Umbilical cord (tissue), 2 donors: Measurements from ENCODE around the gene NAALADL2. TPM values are rescaled to one million over a fixed set of nuclear protein-coding genes. Genes with fewer than 3 reads are reported as not detected.

Experiments
- DNase-seq: peaks from one replicate; pipeline ENCODE4 v3.0.0-alpha.2; 2015; ENCODE audit warnings: low spot score
- total RNA-seq: library from RNA; depleted of rRNA; stranded (reverse); fragments of >200 nt; gene quantifications from one replicate; pipeline ENCODE4 v1.2.3, GENCODE V29; 2014; ENCODE audit warnings: low replicate concordance; ENCODE audit not compliant: insufficient read depth

Gene NAALADL2
- total RNA-seq, 1 donor from 2014 or later = 62.6 TPM

DNA sequence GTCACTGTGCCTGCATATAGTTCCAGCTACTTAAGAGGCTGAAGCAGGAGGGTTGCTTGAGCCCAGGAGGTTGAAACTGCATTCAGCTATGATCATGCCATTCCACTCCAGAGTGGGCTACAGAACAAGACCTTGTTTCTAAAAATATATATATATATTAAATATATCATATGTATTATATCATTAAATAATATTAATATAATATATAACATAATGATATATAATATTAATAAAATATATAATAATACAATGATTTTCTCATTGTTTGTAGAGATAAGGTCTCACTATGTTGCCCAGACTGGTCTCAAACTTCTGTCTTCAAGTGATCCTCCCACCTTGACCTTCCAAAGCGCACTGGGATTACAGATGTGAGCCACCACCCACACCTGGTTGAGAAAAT, 101.8 kb downstream of the NAALADL2 start:
- no peak for DNase-seq

DNA sequence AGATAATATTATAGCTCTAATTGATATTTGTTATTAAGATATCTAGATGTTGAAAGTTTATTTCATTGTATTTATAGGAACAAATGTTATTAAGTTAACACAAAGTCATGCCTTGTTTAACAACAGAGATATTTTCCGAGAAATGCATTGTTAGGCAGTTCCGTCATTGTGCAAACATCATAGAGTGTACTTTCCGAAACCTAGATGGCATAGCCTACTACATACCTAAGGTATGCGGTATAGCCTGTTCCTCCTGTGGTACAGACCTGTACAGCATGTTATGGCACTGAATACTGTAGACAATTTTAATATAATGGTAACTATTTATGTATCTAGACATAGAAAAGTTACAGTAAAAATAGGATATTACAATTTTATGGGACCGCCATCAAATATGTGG, 114.3 kb downstream of the NAALADL2 start:
- DNase-seq = peak; percentile 51

DNA sequence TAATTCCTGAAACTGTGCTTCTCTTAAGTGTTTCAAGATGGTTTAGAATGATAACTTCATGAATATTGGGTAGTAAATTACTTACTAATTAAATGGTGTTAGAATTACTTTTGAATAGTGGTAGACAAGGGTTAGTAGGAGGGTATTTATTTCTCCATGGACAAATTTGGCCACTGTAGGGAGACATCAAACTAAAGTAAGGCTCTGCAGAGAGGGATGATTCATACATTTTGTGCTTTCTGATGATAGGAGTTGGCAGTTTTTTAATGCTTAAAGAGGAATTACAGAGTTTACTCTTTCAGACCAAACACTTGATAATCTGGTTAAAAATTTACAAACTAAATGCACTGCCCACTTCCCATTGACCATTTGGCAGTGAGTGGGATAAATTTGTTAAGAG, 127.6 kb downstream of the NAALADL2 start:
- no peak for DNase-seq

DNA sequence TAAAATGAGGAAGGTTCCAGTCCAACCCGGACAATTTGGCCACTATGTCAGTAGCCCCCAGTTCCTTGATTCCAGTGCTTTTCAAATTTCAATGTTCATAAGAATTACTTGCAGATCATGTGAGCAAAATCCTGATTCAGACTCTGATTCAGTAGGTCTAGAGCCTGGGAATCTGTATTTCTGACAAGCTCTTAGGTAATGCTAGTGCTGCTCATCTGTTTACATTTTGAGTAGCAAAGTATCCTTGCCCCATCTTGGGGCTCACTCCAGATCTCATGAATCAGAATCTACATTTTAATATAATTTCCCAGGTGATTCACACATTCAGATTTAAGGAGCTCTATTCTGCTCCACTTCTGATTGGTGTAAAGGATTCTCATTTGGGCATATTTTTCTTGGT, 142.0 kb downstream of the NAALADL2 start:
- DNase-seq = no peak

DNA sequence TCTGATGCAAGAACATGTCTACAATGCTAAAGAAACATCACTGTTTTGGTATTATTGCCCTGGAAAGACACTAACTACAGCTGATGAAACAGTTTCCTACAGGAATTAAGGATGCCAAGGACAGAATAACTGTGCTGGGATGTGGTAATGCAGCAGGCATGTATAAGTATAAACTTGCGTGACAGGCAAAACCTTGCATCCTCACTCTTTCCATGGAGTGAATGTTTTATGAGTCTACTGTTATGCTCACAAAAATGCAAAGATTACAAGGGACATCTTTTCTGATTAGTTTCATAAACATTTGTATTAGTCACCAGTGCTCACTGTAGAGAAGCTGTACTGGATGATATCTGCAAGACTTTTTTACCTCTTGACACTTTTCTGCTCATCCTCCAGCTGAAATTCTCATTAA, 143.6 kb downstream of the NAALADL2 start:
- peak; percentile 57 for DNase-seq

DNA sequence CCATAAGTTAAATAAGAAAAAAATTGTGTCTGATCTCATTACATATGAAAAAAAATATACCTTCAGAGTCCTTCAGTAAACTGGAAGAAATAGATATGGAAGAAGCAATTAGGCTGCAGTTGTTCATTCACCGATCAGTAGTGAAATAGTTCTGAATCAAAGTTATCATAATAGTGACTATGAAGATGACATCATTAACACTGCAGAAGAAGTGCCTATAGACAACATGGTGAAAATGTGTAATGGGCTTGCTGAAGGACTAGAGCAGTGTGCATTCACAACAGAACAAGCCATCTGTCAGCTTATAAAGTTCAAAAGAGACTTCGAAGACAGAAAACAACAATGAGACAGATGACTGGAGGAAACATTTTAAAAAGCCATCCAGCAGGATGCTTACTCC, 144.5 kb downstream of the NAALADL2 start:
- no peak for DNase-seq

DNA sequence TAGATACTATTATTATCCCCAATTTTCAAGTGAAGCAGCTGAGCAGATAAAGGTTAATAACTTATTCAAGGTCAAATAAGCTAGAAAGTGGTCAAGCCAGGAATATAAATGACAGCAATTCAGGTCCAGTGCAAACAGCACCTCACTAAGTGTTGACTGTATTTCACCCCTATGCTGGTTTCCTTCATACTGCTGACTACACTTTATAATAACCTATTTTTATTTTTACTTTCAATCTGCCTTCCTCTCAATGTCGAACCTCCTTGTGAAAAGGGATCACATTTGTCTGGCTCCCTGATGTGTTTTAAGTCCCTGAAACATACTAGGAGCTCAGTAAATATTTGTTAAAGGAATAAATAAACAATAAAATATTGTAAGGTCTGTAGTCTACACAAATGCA, 146.1 kb downstream of the NAALADL2 start:
- DNase-seq = no peak

DNA sequence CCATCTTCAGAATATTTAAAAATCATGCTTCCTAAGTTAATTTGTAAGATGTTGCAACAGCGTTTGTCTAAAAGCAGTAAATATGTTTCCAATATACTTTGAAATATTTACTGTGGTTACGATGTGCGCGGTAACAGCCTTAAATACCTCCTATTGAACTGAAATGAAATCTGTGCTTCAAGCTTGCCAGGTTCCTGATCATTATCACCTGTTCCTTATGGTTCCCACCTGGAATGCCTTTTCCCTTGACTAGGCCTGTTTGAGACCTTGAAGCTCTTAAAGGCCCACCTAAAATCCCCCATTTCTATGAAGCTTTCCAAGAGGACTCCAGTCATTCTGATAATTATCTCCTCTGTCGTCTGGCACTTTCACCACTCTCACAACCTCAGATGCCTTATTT, 146.7 kb downstream of the NAALADL2 start:
- no peak for DNase-seq

DNA sequence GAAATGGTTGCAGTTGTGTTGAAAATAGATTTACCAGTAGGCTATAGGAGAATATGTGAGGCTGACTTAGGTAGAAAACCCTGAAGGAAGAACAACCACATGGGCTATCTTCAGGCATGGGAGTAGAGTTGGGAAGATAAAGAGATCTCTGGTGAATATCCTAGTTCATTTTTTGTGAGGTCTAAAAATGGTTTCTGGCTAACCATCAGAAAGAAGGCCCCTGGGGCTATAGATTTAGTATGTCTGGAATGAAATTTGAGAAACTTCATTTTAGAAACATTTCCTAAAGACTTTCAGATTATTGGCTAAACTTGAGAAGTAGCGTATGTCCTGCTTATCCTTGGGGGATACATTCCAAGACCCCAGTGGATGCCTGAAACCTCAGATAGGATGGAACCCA, 148.2 kb downstream of the NAALADL2 start:
- peak; percentile 10 for DNase-seq

DNA sequence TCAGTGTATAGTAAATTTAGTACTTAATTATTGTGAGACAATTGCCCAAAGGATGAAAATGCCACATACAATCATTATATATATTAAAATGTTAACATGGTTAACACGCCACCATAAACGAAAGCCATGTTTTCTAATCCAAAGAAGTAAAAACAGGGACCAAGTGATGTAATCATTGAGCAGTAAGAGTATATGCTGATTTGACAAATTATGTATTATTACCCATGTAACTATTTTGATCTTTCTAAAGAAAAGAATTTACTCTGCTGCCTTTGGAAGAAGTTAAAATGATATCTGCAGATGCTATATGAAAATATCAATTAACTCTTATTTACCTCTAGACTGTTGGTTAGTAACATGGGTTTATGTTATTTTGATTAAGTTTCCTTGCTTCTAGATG, 150.2 kb downstream of the NAALADL2 start:
- DNase-seq = no peak

DNA sequence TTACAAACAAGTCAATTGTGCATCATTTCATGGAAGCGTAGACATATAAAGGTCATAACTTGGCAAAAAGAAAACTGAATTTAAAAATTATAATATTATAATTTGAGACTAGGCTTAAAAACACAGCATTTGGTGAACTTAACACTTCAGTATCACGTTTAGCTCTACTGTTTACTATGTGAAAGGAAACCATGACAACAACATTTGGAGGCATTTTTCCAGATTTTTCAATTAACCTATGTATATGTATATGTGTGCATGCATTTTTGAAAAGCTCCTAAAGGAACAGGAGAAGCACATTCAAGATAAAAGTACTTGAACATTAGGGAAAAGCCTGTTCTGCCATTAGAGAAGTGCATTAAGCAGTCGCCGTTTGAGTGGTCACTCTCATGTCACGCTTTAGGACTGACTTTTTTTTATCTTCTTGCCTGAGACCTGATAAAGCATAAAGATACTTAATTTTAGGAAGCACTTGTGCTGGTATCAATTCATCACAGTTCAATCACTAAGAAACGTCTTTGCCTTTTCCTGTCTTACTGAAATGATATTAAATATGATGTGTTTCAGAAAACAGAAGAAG, 156.0 kb downstream of the NAALADL2 start:
- no peak for DNase-seq

DNA sequence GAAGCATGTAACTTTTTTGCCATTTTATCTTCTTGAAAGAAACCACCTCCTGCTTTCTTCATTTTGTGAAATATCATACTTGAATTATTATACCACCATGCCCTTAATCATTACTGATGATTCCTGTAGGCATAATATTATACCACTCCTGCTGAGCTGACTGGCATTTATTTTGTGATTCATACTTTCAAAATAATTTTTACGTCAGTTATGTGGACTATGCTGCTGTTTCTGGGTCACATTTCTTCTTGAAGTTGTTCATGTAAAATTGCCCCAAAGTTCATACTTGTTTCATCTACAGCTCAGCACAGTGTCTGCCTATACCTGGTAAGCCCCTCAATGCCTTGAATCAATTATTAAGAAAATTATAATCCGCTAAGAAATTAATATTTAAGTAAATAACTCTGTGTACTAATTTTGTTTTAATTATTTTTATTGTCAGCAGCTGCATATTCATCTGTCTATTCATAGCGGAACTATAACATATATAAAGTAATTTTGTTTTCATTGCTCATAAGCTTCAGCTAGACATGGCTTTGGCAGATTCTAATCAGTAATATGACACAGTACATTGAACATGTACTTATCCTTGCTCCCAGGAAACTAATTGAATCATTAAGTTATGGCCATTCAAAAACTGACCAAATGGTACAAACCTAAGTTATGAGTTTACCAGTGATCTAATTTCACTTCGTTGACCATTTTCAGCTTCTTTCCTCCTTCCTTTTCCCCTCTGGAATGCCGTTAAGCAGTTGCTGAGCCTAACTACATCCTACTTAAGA, 160.0 kb downstream of the NAALADL2 start:
- DNase-seq = no peak

DNA sequence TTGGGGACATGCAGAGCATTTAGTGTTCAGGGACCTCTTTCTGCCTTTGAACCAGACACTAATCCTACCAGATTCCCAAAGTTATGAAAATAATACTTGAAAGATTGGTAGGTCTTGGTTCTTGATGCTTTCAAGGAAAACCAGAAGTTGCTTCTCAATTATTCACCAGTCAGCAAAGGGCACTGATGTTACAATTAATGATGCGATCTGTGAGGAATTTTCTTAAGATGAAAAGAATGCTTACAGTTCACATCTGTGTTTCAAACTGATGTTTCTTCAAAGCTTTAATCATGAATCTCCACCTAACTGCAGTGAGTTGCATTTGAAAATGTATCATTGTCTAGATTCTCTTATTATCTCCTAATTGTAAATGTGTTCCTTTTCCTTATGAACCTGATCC, 161.0 kb downstream of the NAALADL2 start:
- DNase-seq = no peak

DNA sequence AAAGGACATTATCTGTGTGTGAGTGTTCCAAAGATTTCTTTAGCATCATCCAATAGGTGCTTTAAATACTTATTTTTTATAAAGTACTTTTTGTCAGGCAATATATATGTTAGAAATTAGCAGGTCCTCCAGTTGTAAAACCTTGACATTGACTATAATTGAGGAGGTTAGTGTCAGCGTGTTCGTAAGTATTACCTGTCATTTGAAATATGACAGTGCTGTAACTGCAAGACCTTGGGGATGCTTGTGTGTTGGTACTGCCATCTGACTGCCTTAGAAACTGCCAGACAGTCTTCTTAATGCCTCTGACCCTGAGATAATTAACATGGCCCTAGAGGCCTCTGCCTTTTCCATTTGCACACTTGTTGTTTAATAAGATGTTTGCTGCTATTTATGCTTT, 170.7 kb downstream of the NAALADL2 start:
- no peak for DNase-seq

DNA sequence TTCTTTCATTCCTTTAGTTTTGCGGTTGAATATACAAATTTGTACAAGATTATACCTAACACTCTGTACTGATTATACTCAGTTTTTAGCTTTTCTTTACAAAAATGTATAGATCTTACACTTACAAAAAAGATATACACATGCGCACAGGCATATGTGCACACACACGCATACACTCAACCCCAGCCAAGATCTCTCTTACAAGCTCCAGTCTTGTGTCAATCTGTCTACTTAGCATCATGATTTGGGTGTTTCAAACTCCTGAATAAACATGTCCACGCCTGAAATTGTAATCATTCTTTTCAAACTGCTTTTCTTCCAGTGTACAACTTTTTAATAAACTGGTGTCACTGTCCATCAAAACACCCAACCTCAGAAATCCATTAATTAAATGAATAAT, 180.7 kb downstream of the NAALADL2 start:
- no peak for DNase-seq

DNA sequence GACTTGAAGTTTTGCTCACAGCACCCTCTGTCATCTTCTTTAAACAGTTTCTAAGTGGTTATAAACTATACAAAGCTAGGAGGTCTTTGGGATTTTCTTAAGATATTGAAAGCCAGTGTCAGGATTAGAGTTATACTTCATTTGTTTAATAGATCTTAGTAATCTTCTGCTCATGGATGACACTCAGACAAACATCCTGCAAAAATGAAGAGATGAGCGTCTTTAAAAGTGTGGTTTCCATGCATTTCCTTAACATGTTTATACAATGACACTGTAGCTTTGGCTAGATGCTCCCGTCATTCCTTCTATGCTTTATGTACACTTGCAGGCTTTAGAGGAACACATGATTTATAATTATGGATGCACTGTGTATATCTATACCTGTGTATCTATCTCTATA, 182.2 kb downstream of the NAALADL2 start:
- DNase-seq = no peak

DNA sequence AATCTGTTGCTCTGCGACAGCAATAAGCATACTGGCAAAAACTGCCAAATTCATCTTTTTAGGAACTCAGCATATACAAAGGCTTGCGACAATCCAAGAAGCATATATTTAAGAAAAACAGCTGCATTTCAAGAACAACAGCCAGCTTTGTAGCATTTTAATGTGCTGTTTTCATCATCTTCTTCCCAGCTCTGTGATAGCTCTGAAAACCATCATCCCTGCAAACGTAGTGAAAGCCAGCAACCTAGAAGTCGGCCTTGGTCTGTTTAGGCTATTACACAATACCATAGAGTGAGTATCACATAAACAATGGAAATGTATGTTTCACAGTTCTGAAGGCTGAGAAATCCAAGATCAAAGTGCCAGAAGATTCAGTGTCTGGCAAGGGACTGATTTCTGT, 187.5 kb downstream of the NAALADL2 start:
- DNase-seq = no peak

DNA sequence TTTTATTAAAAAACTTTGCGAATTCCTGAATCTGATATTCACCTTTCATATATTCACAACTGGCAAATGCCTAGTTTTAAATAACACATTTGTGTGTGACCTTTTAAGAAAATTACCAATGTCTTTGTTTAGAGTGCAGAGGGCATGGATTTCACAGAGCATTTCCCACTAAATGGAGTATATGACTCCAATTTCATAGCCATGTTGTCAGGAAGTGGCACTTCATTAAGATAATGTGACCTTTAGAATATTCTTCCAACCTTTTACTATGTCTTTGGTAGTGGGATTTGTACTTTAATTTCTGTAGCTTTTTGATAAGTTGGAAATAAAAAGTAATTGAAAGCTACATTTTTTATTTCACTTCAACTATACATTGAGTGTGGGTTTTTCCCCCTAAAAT, 188.7 kb downstream of the NAALADL2 start:
- DNase-seq = no peak

DNA sequence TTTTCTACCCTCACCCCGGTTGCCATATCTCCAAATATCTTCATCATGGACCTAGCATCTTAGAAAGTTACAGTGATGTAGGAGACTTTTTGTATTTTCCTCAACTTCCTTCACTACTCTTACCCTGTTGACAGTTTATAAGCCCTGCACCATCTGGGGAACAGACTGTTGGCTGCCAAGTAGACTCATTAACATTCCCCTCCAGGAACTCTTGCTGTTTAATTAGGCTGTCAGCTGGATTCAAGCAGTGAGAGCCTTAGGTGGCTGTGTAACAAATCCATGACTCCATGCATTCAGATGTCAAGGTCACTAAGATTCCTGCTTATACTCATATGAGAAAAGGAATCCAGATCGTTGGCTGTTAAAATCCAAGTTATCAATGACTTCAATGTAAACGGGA, 198.3 kb downstream of the NAALADL2 start:
- DNase-seq = no peak

DNA sequence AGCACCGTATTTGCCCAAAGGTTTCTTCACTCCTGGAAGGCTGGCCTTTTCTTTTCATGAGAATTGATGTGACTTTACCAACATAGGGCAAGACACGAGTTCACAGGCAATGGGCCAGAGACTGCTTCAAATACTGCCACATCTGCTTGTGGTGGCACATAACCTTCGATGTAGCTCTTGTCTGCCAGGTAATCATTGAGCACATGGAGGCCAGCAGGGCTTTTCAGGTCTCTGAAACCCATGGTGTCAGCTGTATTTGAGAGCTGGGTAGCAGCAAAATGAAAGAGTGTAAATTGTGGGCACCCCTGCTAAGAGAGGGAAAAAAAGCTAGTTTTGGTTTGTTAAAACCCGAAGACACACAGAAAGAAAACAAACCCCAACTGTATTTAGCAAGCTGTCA, 200.7 kb downstream of the NAALADL2 start:
- DNase-seq = no peak

DNA sequence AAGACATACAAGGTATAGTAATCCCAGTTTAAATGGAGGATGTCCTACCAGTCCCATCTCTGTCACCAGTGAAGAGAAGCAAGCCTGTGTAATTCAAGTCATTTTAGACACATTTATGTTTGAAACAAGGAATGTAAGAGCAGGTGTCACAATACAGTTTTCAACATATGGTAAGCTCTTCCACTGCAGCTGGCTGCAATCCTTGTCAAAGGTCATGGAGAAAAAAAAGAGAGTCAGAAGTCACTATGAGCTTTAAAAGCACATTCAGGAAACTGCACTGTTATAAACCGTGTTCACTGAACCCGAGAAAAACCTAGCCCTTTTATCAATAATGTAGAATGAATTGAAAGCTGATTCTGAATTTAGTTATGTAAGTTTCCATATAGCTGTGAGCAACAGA, 206.4 kb downstream of the NAALADL2 start:
- DNase-seq = no peak

DNA sequence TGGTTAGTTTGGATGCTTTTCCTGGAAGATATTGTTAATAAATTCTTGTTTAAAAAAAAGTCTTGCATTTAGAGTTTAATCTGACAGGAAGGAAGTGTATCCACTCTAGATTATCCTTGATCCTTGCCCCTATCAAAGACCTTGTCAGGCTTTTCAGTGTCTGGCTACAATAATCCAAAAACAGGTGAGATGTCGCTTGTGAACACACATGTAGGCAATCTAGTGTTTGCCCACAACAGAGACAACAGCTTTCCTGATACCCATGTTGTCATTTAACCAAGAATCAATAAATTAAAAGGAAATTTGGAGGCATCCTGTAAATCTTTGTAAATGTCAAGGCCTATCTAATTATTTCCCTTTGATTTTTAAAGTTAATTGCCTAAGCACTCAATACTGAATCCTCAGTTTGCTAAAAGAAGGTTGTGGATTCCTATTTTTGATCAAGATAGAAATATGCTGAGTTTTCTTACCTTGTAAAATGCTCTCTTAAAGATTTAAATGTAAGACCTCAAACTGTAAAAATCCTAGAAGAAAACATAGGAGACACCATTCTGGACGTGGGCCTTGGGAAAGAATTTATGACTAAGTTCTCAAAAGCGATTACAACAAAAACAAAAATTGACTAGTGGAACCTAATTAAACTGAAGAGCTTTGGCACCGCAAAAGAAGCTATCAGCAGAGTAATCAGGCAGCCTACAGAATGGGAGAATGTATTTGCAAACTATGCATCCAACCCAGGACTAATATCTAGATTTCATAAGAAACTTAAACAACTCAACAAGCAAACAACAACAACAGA, 207.7 kb downstream of the NAALADL2 start:
- DNase-seq = no peak

DNA sequence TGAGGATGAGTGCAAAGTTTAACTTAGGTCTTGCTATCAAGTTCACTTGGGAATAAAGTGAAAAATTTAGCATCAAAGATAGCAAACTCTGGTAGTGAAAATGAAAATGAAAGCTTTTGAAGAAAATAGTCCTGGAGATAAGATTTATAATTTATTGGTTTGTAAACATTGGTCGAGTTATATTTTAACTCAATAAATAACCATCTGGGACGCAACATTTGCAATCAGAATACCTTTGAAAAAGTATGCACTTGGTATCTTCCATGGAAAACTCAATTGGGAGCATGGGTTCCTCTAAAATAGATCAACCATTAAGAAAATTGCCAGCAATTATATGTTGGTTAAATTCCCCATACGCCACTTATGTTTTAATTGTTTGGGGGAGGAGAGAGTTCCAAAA, 209.5 kb downstream of the NAALADL2 start:
- no peak for DNase-seq
